SK-N-SH (cell line): ENCODE results near the gene TSSC4. TPM values are rescaled to one million over a fixed set of nuclear protein-coding genes. Genes with fewer than 3 reads are reported as not detected.

Experiments used
- CTCF ChIA-PET: fragments of 300-600, 350-600 bp; formaldehyde crosslinking; extraction: SDS; loops from one replicate; lab custom pipeline; 2021; lab: Yijun Ruan, JAX
- POLR2A ChIA-PET: fragments of 350-600 bp; sonication (Branson Sonifier 250); formaldehyde crosslinking; extraction: SDS; loops from one replicate; lab custom pipeline; 2020; ENCODE audit warnings: antibody characterized with exemption, inconsistent platforms; lab: Yijun Ruan, JAX
- DNase-seq: peaks from one replicate; pipeline ENCODE4 v3.0.0; 2012
- H2AFZ ChIP-seq: fragments of 200-600 bp; sonication (generic); 2 replicates; pipeline ENCODE4 v1.8.1; 2016; ENCODE audit warnings: antibody characterized with exemption, mild to moderate bottlenecking, low read depth
- H3F3A ChIP-seq: fragments of 200-600 bp; sonication (generic); replicated peaks from 2 replicates; pipeline ENCODE3; 2016; ENCODE audit warnings: antibody characterized with exemption, mild to moderate bottlenecking; ENCODE audit not compliant: insufficient read depth
- H3K27ac ChIP-seq, 2 experiments: fragments of 200-500 bp in 1 of 2; fragments of 200-600 bp in 1 of 2; sonication (Bioruptor generic) in 1 of 2; sonication (generic), shearing (Covaris generic) in 1 of 2; 2 replicates each; pipeline versions ENCODE4 v1.5.1 to v1.6.1; 2014 to 2016; ENCODE audit warnings: low read depth in 2 of 2, inconsistent platforms in 1 of 2, low read length in 1 of 2, mild to moderate bottlenecking in 1 of 2, mixed read lengths in 1 of 2
- H3K27me3 ChIP-seq: fragments of 200-600 bp; sonication (generic), shearing (Covaris generic); 2 replicates; pipeline ENCODE4 v1.6.1; 2016; ENCODE audit warnings: mixed run types; ENCODE audit not compliant: insufficient read depth
- H3K36me3 ChIP-seq, 2 experiments: fragments of 200-500 bp in 1 of 2; fragments of 200-600 bp in 1 of 2; sonication (Bioruptor generic) in 1 of 2; sonication (generic) in 1 of 2; replicated peaks in 1 of 2; 2 replicates each; pipeline versions ENCODE3 to v1.5.1; 2014 to 2016; ENCODE audit warnings: low read length in 1 of 2, mild to moderate bottlenecking in 1 of 2; ENCODE audit not compliant: insufficient read depth in 2 of 2, control insufficient read depth in 1 of 2
- H3K4me1 ChIP-seq, 2 experiments: fragments of 200-500 bp in 1 of 2; fragments of 200-600 bp in 1 of 2; sonication (Bioruptor generic) in 1 of 2; sonication (generic), shearing (Covaris generic) in 1 of 2; 2 replicates each; pipeline versions ENCODE4 v1.5.1 to v1.6.1; 2014 to 2016; ENCODE audit warnings: low read depth in 1 of 2, low read length in 1 of 2, mixed run types in 1 of 2; ENCODE audit not compliant: insufficient read depth in 2 of 2, control insufficient read depth in 1 of 2
- H3K4me2 ChIP-seq: fragments of 200-600 bp; sonication (generic), shearing (Covaris generic); 2 replicates; pipeline ENCODE4 v1.6.1; 2017; ENCODE audit warnings: mixed run types
- H3K4me3 ChIP-seq, 2 experiments: fragments of 200-500 bp in 1 of 2; fragments of 200-600 bp in 1 of 2; sonication (Bioruptor generic) in 1 of 2; sonication (generic), shearing (Covaris generic) in 1 of 2; 2 replicates each; pipeline versions ENCODE4 v1.5.1 to v1.8.1; 2014 to 2016; ENCODE audit warnings: low read depth in 2 of 2, inconsistent platforms in 1 of 2, low read length in 1 of 2, mild to moderate bottlenecking in 1 of 2, mixed read lengths in 1 of 2, moderate library complexity in 1 of 2
- H3K79me2 ChIP-seq: fragments of 200-600 bp; sonication (generic); 2 replicates; pipeline ENCODE4 v1.8.1; 2017; ENCODE audit warnings: mild to moderate bottlenecking; ENCODE audit not compliant: insufficient read depth
- H3K9ac ChIP-seq: fragments of 200-600 bp; sonication (generic); 2 replicates; pipeline ENCODE4 v1.6.1; 2017; ENCODE audit warnings: mixed run types
- H3K9me2 ChIP-seq: fragments of 200-600 bp; sonication (generic); 2 replicates; pipeline ENCODE4 v1.6.1; 2017; ENCODE audit warnings: mixed run types
- H3K9me3 ChIP-seq: fragments of 200-600 bp; sonication (generic); 2 replicates; pipeline ENCODE4 v1.6.1; 2017; ENCODE audit warnings: mixed run types, mild to moderate bottlenecking, moderate library complexity
- H4K20me1 ChIP-seq: fragments of 200-600 bp; sonication (generic); 2 replicates; pipeline ENCODE4 v1.6.1; 2017; ENCODE audit warnings: mild to moderate bottlenecking, mixed run types; ENCODE audit not compliant: insufficient read depth
- CHD2 ChIP-seq: fragments of 150-350 bp; IDR thresholded peaks from 2 replicates; pipeline ENCODE4 v1.6.1; 2018; ENCODE audit warnings: low read length; ENCODE audit not compliant: partially characterized antibody
- FOXJ3 ChIP-seq: sonication (generic); formaldehyde crosslinking; IDR thresholded peaks from 2 replicates; pipeline ENCODE4 v1.5.1; 2020; ENCODE audit warnings: mild to moderate bottlenecking, missing genetic modification reagents
- GABPA ChIP-seq: IDR thresholded peaks from 2 replicates; pipeline ENCODE4 v1.4.0; 2012; ENCODE audit warnings: low read depth, mild to moderate bottlenecking
- GATA2 ChIP-seq: sonication (generic); formaldehyde crosslinking; IDR thresholded peaks from 2 replicates; pipeline ENCODE4 v1.5.0; 2020; ENCODE audit warnings: mild to moderate bottlenecking, missing genetic modification reagents
- JUND ChIP-seq: IDR thresholded peaks from 2 replicates; pipeline ENCODE4 v1.4.0; 2012
- MEF2A ChIP-seq: IDR thresholded peaks from 2 replicates; pipeline ENCODE4 v1.4.0; 2012; ENCODE audit warnings: low read depth, borderline replicate concordance
- NFIC ChIP-seq: IDR thresholded peaks from 2 replicates; pipeline ENCODE4 v1.4.0; 2012; ENCODE audit warnings: borderline replicate concordance
- NRF1 ChIP-seq: IDR thresholded peaks from 2 replicates; pipeline ENCODE4 v1.6.1; 2012; ENCODE audit warnings: low read depth, mild to moderate bottlenecking, low read length
- POLR2AphosphoS5 ChIP-seq: IDR thresholded peaks from 2 replicates; pipeline ENCODE4 v1.6.1; 2012; ENCODE audit warnings: low read depth, low read length
- RXRA ChIP-seq: IDR thresholded peaks from 2 replicates; pipeline ENCODE4 v1.4.0; 2012; ENCODE audit warnings: low read depth, mild to moderate bottlenecking, borderline replicate concordance
- SMC3 ChIP-seq: IDR thresholded peaks from 2 replicates; pipeline ENCODE4 v1.6.1; 2012; ENCODE audit warnings: low read depth, low read length, improper control_type of control experiment
- YY1 ChIP-seq: IDR thresholded peaks from 2 replicates; pipeline ENCODE4 v1.4.0; 2012; ENCODE audit warnings: low read depth, mild to moderate bottlenecking
- ZBTB33 ChIP-seq: IDR thresholded peaks from 2 replicates; pipeline ENCODE4 v1.4.0; 2012; ENCODE audit warnings: low read depth, borderline replicate concordance
- WGBS: methylation state at CpG from one replicate; pipeline ENCODE4 v1.1.6; 2017; ENCODE audit warnings: low lambda C conversion rate; 5-methylcytosine and 5-hydroxymethylcytosine counted together
- polyA plus RNA-seq, 3 experiments: library from polyadenylated mRNA; depleted of rRNA; stranded (reverse); fragments of >200 nt; gene quantifications; 2 replicates each; pipeline ENCODE4 v1.2.3, GENCODE V29; 2012
- TF ChIP-seq, protein P1 (sequence below): IDR thresholded peaks from 2 replicates; pipeline ENCODE4 v1.4.0; 2012; ENCODE audit warnings: low read depth, borderline replicate concordance
- TF ChIP-seq, protein P2 (sequence below): IDR thresholded peaks from 2 replicates; pipeline ENCODE4; 2012
- TF ChIP-seq, protein P3 (sequence below): IDR thresholded peaks from 2 replicates; pipeline ENCODE4 v1.6.1; 2012; ENCODE audit warnings: mild to moderate bottlenecking, low read depth, low read length, moderate library complexity

Gene TSSC4
- polyA plus RNA-seq, 1 of the 3 experiments (the other 2 are of a cell fraction): 45.1 TPM

GRCh38 chr11:2390091-2390724 is 10.3 kb upstream of the TSSC4 start:
- no peak for DNase-seq
- Histone ChIP-seq H3K27me3 (no peaks in the 10 kb centered on the region), H3K9me3 (no peaks in the 10 kb centered on the region), H3K27ac (no peak overlapping the region; a peak in 1 of 4 replicates), H3K4me3 (no peak overlapping the region), H3K9ac (no peak overlapping the region), H2AFZ (no peak overlapping the region), H3K9me2 (no peaks in the 10 kb centered on the region), H3K79me2 (peaks cover 60% of the 10 kb centered on the region), H3F3A (no peaks in the 10 kb centered on the region), H3K4me1 (peaks cover 9 to 32% of the 10 kb centered on the region in 2 experiments; a peak in 2 of 4 replicates), H3K4me2 (no peak overlapping the region), H3K36me3 (peaks cover 0 to 38% of the 10 kb centered on the region in 2 experiments), H4K20me1 (peaks cover 84% of the 10 kb centered on the region)
- 91% methylated on average over 14 of the region's 23 CpGs for WGBS
- ChIA-PET CTCF (interaction anchor here (0.8 to 1.7 kb wide), 4 partner anchors 9 to 141 kb away, joined by 4 to 10 read pairs (median 6); no protein-coding TSS in a partner anchor), POLR2A (no interaction called here)
- TF ChIP-seq NRF1 (no peak), POLR2AphosphoS5 (no peak), YY1 (no peak), JUND (no peak), FOXJ3 (no peak), CHD2 (no peak), GATA2 (CRISPR knock-in tag) (no peak), GABPA (no peak), NFIC (no peak), MEF2A (no peak), ZBTB33 (no peak), SMC3 (no peak), RXRA (no peak)
- TF ChIP-seq, protein P1, sequence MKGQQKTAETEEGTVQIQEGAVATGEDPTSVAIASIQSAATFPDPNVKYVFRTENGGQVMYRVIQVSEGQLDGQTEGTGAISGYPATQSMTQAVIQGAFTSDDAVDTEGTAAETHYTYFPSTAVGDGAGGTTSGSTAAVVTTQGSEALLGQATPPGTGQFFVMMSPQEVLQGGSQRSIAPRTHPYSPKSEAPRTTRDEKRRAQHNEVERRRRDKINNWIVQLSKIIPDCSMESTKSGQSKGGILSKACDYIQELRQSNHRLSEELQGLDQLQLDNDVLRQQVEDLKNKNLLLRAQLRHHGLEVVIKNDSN: no peak
- TF ChIP-seq, protein P2, sequence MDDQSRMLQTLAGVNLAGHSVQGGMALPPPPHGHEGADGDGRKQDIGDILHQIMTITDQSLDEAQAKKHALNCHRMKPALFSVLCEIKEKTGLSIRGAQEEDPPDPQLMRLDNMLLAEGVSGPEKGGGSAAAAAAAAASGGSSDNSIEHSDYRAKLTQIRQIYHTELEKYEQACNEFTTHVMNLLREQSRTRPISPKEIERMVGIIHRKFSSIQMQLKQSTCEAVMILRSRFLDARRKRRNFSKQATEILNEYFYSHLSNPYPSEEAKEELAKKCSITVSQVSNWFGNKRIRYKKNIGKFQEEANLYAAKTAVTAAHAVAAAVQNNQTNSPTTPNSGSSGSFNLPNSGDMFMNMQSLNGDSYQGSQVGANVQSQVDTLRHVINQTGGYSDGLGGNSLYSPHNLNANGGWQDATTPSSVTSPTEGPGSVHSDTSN: no peak
- TF ChIP-seq, protein P3, sequence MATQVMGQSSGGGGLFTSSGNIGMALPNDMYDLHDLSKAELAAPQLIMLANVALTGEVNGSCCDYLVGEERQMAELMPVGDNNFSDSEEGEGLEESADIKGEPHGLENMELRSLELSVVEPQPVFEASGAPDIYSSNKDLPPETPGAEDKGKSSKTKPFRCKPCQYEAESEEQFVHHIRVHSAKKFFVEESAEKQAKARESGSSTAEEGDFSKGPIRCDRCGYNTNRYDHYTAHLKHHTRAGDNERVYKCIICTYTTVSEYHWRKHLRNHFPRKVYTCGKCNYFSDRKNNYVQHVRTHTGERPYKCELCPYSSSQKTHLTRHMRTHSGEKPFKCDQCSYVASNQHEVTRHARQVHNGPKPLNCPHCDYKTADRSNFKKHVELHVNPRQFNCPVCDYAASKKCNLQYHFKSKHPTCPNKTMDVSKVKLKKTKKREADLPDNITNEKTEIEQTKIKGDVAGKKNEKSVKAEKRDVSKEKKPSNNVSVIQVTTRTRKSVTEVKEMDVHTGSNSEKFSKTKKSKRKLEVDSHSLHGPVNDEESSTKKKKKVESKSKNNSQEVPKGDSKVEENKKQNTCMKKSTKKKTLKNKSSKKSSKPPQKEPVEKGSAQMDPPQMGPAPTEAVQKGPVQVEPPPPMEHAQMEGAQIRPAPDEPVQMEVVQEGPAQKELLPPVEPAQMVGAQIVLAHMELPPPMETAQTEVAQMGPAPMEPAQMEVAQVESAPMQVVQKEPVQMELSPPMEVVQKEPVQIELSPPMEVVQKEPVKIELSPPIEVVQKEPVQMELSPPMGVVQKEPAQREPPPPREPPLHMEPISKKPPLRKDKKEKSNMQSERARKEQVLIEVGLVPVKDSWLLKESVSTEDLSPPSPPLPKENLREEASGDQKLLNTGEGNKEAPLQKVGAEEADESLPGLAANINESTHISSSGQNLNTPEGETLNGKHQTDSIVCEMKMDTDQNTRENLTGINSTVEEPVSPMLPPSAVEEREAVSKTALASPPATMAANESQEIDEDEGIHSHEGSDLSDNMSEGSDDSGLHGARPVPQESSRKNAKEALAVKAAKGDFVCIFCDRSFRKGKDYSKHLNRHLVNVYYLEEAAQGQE: no peak
